Sigmoid colon (tissue), 7 donors: ENCODE results near the gene DENND4A. TPM values are rescaled to one million over a fixed set of nuclear protein-coding genes. Genes with fewer than 3 reads are reported as not detected.

ENCODE experiments used
- DNase-seq: peaks from one replicate; pipeline ENCODE4 v3.0.0-alpha.2; 2019
- H3K27ac ChIP-seq, 4 donors: fragments of 200-600 bp; sonication (generic); one replicate each; pipeline ENCODE4 v1.5.1; 2016 to 2019; ENCODE audit warnings: mild to moderate bottlenecking in 1 of 4
- H3K27me3 ChIP-seq, 3 donors: fragments of 200-600 bp; sonication (generic); one replicate each; pipeline ENCODE4 v1.5.1; 2019; ENCODE audit warnings: mild to moderate bottlenecking in 1 of 3
- H3K36me3 ChIP-seq, 4 donors: fragments of 200-600 bp; sonication (generic); one replicate each; pipeline ENCODE4 v1.5.1; 2016 to 2019
- H3K4me1 ChIP-seq, 4 donors: fragments of 200-600 bp; sonication (generic); one replicate each; pipeline ENCODE4 v1.5.1; 2017 to 2019
- H3K4me3 ChIP-seq, 4 donors: fragments of 200-600 bp; sonication (generic); one replicate each; pipeline ENCODE4 v1.5.1; 2017 to 2019; ENCODE audit warnings: mild to moderate bottlenecking in 2 of 4, moderate library complexity in 1 of 4
- H3K9me3 ChIP-seq, 4 donors: fragments of 200-600 bp in 3 of 4; sonication (generic) in 3 of 4; one replicate each; pipeline versions ENCODE4 v1.5.1 to v1.6.1; 2013 to 2019
- CTCF ChIP-seq, 4 experiments: fragments of 450-650 bp in 3 of 4; fragments of 200-600 bp in 1 of 4; IDR thresholded peaks; one replicate each; pipeline ENCODE4 v1.5.1; 2016 to 2019; ENCODE audit warnings: antibody characterized with exemption in 4 of 4, mild to moderate bottlenecking in 3 of 4, moderate library complexity in 2 of 4
- EP300 ChIP-seq, 4 donors: sonication (generic); formaldehyde crosslinking; IDR thresholded peaks; one replicate each; pipeline ENCODE4 v1.6.1; 2017; ENCODE audit warnings: antibody characterized with exemption in 4 of 4
- POLR2A ChIP-seq, 2 donors: fragments of 450-650 bp; IDR thresholded peaks; one replicate each; pipeline ENCODE4 v1.6.1; 2016; ENCODE audit warnings: antibody characterized with exemption in 2 of 2, mild to moderate bottlenecking in 2 of 2, moderate library complexity in 2 of 2
- POLR2AphosphoS5 ChIP-seq, 4 donors: sonication (generic); formaldehyde crosslinking; IDR thresholded peaks; one replicate each; pipeline ENCODE4 v1.6.1; 2017; ENCODE audit warnings: antibody characterized with exemption in 4 of 4
- WGBS, 2 donors: extraction: QIAGEN DNeasy Blood & Tissue Kit; methylation state at CpG; one replicate each; pipeline ENCODE4 v1.1.7; 2013; 5-methylcytosine and 5-hydroxymethylcytosine counted together
- intact Hi-C: fragments of 100-400 bp; cut with DNase I; formaldehyde crosslinking; loops from one replicate; pipeline ENCODE4 v1.15.1; 2023
- polyA plus RNA-seq, 3 donors: library from polyadenylated mRNA; stranded (reverse); fragments of 200-250 nt; gene quantifications; one replicate each; pipeline ENCODE4 v1.2.3, GENCODE V29; 2013
- total RNA-seq, 4 donors: library from RNA; depleted of rRNA; stranded (reverse); fragments of >200 nt; gene quantifications; one replicate each; pipeline ENCODE4 v1.1.0, GENCODE V29; 2016
- donor health status: healthy with polysubstance abuse.
- donor health status: Bipolar disorder and iron deficiency.
- donor health status: healthy.

The DENND4A gene
- total and polyA plus RNA-seq, 7 donors: 2.4 to 46.1 (median 29.3) TPM

- Histone ChIP-seq H3K9me3 (no peaks in the 10 kb centered on the region), H3K4me3 (no peak overlapping the region), H3K4me1 (peaks cover 0 to 46% (median 33%) of the 10 kb centered on the region in 4 donors), H3K27me3 (no peaks in the 10 kb centered on the region), H3K27ac (peak overlapping the region in 2 of 4 donors; percentile 1 to 42), H3K36me3 (no peaks in the 10 kb centered on the region)
- intact Hi-C loops: no loop called here
- TF ChIP-seq POLR2AphosphoS5 (IDR thresholded peaks at IDR 0.05): no peak
- no peak for TF ChIP-seq EP300 (IDR thresholded peaks at IDR 0.05)
- no peak for TF ChIP-seq CTCF (IDR thresholded peaks at IDR 0.05)
- TF ChIP-seq POLR2A (IDR thresholded peaks at IDR 0.05): no peak
- no peak for DNase-seq
Measured at GRCh38 chr15:65767264-65767595, 24.9 kb downstream of the DENND4A start.

- DNase-seq: no peak
- peak in 1 of 4 donors; percentile 9 for TF ChIP-seq POLR2AphosphoS5 (IDR thresholded peaks at IDR 0.05)
- no peak for TF ChIP-seq POLR2A (IDR thresholded peaks at IDR 0.05)
- no peak overlapping the region for H3K4me3 ChIP-seq
- H3K9me3 ChIP-seq: no peaks in the 10 kb centered on the region
- no peaks in the 10 kb centered on the region for H3K36me3 ChIP-seq
- 61 to 76% methylated on average over 3 of the region's 3 CpGs for WGBS, 2 donors
- H3K27me3 ChIP-seq: no peaks in the 10 kb centered on the region
- intact Hi-C loops: no loop called here
- H3K27ac ChIP-seq: peak overlapping the region in 2 of 4 donors; percentile 1 to 42
- peaks cover 0 to 46% (median 33%) of the 10 kb centered on the region in 4 donors for H3K4me1 ChIP-seq
Measured at GRCh38 chr15:65766422-65767263, 25.4 kb downstream of the DENND4A start.

GRCh38 chr15:65765106-65765505 is 27.0 kb downstream of the DENND4A start:
- peaks cover 0 to 44% (median 32%) of the 10 kb centered on the region in 4 donors for H3K4me1 ChIP-seq
- no peaks in the 10 kb centered on the region for H3K27me3 ChIP-seq
- TF ChIP-seq EP300 (IDR thresholded peaks at IDR 0.05) (no peak), CTCF (IDR thresholded peaks at IDR 0.05) (no peak), POLR2AphosphoS5 (IDR thresholded peaks at IDR 0.05) (no peak), POLR2A (IDR thresholded peaks at IDR 0.05) (no peak)
- H3K36me3 ChIP-seq: no peaks in the 10 kb centered on the region
- WGBS, 2 donors: 67 to 84% methylated on average over 2 of the region's 2 CpGs
- no peak overlapping the region for H3K4me3 ChIP-seq
- DNase-seq: no peak
- intact Hi-C loops: no loop called here
- no peak overlapping the region for H3K27ac ChIP-seq
- H3K9me3 ChIP-seq: no peaks in the 10 kb centered on the region

GRCh38 chr15:65762914-65763787 is 28.9 kb downstream of the DENND4A start:
- intact Hi-C loops: no loop called here
- TF ChIP-seq EP300 (IDR thresholded peaks at IDR 0.05): no peak
- TF ChIP-seq POLR2AphosphoS5 (IDR thresholded peaks at IDR 0.05): no peak
- TF ChIP-seq CTCF (IDR thresholded peaks at IDR 0.05): no peak
- no peak for TF ChIP-seq POLR2A (IDR thresholded peaks at IDR 0.05)
- DNase-seq: no peak
- Histone ChIP-seq H3K36me3 (peaks cover 0 to 5% (median 0%) of the 10 kb centered on the region in 4 donors), H3K4me3 (no peak overlapping the region), H3K27ac (no peak overlapping the region), H3K4me1 (peaks cover 0 to 28% (median 22%) of the 10 kb centered on the region in 4 donors), H3K9me3 (no peaks in the 10 kb centered on the region), H3K27me3 (no peaks in the 10 kb centered on the region)
- 79 to 84% methylated on average over 5 of the region's 5 CpGs for WGBS, 2 donors

GRCh38 chr15:65762399-65762798 is 29.7 kb downstream of the DENND4A start:
- peaks cover 0 to 6% (median 0%) of the 10 kb centered on the region in 4 donors for H3K36me3 ChIP-seq
- H3K9me3 ChIP-seq: no peaks in the 10 kb centered on the region
- no peak for DNase-seq
- intact Hi-C loops: no loop called here
- WGBS, 2 donors: 89 to 91% methylated on average over 3 of the region's 3 CpGs
- no peak for TF ChIP-seq CTCF (IDR thresholded peaks at IDR 0.05)
- no peaks in the 10 kb centered on the region for H3K27me3 ChIP-seq
- H3K4me1 ChIP-seq: peaks cover 0 to 25% (median 19%) of the 10 kb centered on the region in 4 donors
- H3K27ac ChIP-seq: no peak overlapping the region
- H3K4me3 ChIP-seq: no peak overlapping the region
